ENCODE results near the gene AKR1B1.

AKR1B1 gene

DNA sequence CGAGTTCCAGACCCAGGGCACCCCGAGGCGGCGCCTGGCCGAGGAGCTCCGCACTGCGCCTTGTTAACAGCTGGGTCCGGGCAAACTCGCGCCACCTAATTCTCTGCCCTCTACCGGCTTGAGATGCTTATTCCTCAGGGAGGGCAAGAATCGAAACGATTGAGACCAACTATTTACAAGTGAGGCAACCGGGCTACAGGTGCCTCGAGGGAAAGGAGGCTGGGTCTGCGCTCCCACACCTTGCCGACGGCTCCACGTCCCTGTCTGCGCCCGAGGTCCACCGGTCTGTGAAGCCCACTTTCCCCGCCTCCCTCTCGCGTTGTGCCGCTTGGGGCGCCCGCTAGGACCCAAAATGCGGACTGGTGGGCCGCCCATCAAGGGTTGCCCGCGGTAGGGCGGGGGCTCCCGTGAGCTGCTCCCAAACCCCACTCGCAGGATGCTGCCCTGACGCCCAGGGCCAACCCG, 527 bp downstream of the AKR1B1 start:
- peaks cover 49% of the 10 kb centered on the region for H3K4me1 Mint-ChIP-seq

DNA sequence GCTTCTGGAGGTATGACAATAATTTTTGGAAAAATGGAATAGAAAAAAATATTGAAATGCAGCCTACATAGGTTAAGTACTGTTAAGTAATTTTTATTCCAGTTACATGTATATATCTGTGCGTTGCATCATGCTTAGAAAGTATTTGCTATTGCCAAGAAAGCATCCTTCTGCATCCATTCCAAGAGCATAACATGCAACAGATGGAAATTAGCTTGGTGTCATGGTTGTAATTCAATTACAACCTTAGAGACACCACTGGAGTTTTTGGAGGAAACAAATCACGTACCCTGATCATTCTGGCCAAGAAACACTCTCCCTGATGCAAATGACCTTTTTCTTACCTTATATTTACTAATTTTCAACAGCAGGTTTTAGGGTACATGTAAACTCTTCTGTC, 1.7 kb downstream of the AKR1B1 start:
- H3K4me3 Mint-ChIP-seq, result peak overlapping the region; percentile 88
- no peaks in the 10 kb centered on the region for H3K9me3 Mint-ChIP-seq
- H3K27ac Mint-ChIP-seq, result no peak overlapping the region
- peaks cover 57% of the 10 kb centered on the region for H3K4me1 Mint-ChIP-seq
- peaks cover 16% of the 10 kb centered on the region for H3K36me3 Mint-ChIP-seq
- no peaks in the 10 kb centered on the region for H3K27me3 Mint-ChIP-seq
- ATAC-seq, result no peak

More for the DNA sequence above, 527 bp downstream of the AKR1B1 start:
- H3K36me3 Mint-ChIP-seq, result peaks cover 12% of the 10 kb centered on the region
- H3K27ac Mint-ChIP-seq, result peak overlapping the region; percentile 86
- no peaks in the 10 kb centered on the region for H3K9me3 Mint-ChIP-seq
- ATAC-seq, result peak; percentile 81
- no peaks in the 10 kb centered on the region for H3K27me3 Mint-ChIP-seq
- peak overlapping the region; percentile 88 for H3K4me3 Mint-ChIP-seq

DNA sequence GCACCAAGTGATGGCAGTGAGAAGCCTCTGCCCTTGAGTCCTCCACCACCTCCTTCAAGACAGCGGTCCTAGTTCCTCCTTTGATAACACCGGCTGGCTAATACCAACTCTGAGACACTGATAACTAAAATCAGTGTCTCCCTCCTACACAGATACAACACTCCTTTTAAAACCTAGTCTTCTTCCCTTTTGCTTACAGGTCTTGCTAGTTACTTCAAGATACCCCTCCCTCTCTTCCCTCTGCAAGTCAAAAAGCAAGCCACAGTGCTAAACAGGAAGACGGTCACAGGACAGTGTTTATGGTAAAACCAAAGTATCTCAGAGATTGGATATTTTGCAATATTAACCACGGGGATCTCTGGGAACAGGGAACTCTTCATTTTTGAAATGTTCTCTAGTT, 4.6 kb downstream of the AKR1B1 start:
- Mint-ChIP-seq H3K9me3 (no peaks in the 10 kb centered on the region), H3K36me3 (peaks cover 42% of the 10 kb centered on the region), H3K27ac (peak overlapping the region; percentile 38), H3K27me3 (no peaks in the 10 kb centered on the region), H3K4me1 (peaks cover 49% of the 10 kb centered on the region), H3K4me3 (no peak overlapping the region)
- ATAC-seq, result no peak

DNA sequence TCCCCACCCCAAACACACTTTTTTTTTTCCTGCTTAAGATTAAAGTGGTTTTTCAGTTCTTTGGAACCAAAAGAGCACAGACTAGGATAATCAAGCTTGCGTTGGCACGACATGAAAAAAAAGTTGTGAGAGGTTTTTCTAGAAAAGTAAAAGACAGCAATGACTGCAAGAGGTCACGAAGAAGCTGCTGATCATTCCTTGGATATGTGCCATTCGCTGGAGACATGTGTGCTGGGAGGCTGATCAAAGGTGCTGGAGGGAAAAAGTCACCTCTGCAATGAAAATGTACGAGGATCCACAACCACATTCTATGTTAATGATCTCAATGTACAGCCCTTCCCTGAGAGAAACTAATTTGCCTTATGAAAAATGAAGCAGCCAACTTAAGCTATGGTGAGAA, 5.4 kb downstream of the AKR1B1 start:
- H3K27me3 Mint-ChIP-seq, result no peaks in the 10 kb centered on the region
- H3K9me3 Mint-ChIP-seq, result no peaks in the 10 kb centered on the region
- H3K36me3 Mint-ChIP-seq, result peaks cover 50% of the 10 kb centered on the region
- H3K27ac Mint-ChIP-seq, result no peak overlapping the region
- ATAC-seq, result no peak
- H3K4me3 Mint-ChIP-seq, result no peak overlapping the region
- H3K4me1 Mint-ChIP-seq, result peaks cover 49% of the 10 kb centered on the region

DNA sequence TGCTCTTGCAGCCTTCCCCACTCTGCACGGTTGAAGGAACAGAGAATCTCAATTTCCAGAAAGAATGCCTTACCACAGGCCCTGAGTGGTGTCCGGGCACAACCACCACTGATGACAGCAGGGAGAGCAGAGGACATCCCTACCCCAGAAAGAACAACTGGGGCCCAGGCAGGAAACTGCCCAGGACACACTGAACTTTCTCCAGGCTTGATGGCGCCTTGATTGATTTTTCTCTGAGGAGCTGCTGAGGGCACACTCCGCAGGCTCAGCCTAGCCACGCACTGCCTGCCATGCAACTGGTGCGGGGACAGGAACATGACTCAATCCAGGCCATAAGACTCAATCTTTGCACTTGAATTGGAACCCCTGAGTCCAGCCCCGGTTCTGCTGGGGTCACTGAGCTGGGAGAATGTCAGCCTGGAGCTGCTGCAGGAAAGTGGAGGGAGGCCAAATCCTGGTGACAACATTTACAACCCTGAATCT, 5.9 kb downstream of the AKR1B1 start:
- no peak for ATAC-seq
- H3K4me1 Mint-ChIP-seq, result peaks cover 44% of the 10 kb centered on the region
- no peak overlapping the region for H3K27ac Mint-ChIP-seq
- no peak overlapping the region for H3K4me3 Mint-ChIP-seq
- no peaks in the 10 kb centered on the region for H3K27me3 Mint-ChIP-seq
- H3K9me3 Mint-ChIP-seq, result no peaks in the 10 kb centered on the region
- H3K36me3 Mint-ChIP-seq, result peaks cover 55% of the 10 kb centered on the region

DNA sequence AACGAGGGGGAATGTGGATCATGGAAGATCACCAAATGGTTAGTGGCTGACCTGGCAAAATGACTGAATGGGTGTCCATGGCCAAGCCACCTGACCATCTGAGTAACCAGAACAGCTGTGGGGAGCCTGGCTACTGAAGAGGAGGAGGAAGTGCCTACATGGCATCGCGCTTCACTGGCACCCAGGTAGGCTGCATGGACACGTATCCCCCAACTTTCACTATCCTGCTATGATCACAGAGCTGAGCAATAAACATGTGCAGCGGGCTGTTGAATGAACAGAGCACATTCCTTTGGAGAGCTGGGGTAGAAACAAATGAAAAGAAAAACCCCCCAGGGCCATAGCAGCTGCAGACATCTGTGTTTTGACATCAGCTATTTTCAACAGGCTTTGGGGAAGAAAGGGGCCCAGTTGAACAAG, 6.5 kb downstream of the AKR1B1 start:
- no peak overlapping the region for H3K4me3 Mint-ChIP-seq
- H3K9me3 Mint-ChIP-seq, result no peaks in the 10 kb centered on the region
- H3K4me1 Mint-ChIP-seq, result peaks cover 38% of the 10 kb centered on the region
- H3K27ac Mint-ChIP-seq, result no peak overlapping the region
- H3K27me3 Mint-ChIP-seq, result no peaks in the 10 kb centered on the region
- peaks cover 61% of the 10 kb centered on the region for H3K36me3 Mint-ChIP-seq
- ATAC-seq, result no peak

DNA sequence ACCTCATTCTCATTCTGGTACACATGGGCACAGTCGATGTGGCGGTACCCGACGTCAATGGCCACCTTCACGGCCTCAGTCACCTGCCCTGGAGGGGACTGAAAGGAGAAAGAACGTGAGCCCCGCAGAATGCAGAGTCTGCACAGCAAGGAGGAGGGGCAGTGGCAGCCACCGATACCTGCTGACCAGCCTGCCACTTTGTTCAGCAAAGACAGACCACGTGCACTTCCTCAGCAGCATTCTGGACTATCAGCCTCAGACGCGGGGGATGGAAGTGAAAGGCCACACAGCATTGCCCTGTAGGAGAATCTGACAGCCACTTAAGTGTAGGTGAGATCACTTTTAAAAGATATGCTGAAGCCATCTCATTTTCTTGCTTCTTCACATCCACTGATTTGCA, 7.2 kb downstream of the AKR1B1 start:
- no peak overlapping the region for H3K27ac Mint-ChIP-seq
- peaks cover 36% of the 10 kb centered on the region for H3K4me1 Mint-ChIP-seq

DNA sequence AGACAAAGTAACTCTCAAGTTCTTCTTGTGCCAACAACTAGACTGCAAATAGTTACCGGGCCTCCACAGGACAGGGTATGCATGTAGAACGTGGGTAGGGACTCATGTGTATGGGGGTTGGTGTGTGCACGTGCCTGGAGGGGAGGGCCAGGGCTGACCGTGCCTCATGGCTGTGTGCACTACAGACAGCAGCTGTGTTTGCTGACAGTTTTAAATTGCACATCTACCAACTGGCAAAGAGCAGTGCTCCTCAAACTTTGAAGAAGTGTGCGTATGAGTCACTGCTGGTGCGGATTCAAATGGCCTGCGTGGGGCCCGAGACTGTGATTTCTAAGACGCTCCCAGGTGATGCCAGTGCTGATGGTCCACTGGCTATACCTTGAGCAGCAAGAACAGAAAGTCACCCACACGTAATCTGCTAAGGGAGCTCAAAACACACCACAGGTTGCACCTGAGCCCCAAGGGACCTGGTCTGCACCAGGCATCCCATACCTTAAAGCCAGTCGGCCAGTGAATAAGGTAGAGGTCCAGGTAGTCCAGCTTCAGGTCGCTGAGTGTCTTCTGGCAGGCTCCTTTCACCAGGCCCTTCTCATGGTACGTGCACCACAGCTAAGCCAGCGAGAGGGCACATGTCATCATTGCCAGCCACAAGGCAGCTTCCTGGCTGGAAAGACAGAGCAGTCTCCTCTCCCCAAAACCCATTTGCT, 8.5 kb downstream of the AKR1B1 start:
- ATAC-seq, result no peak
- Mint-ChIP-seq H3K27me3 (no peaks in the 10 kb centered on the region), H3K4me3 (no peak overlapping the region), H3K9me3 (no peaks in the 10 kb centered on the region), H3K27ac (no peak overlapping the region), H3K4me1 (peaks cover 32% of the 10 kb centered on the region), H3K36me3 (peaks cover 67% of the 10 kb centered on the region)

More for the DNA sequence above, 7.2 kb downstream of the AKR1B1 start:
- H3K27me3 Mint-ChIP-seq, result no peaks in the 10 kb centered on the region
- no peaks in the 10 kb centered on the region for H3K9me3 Mint-ChIP-seq
- ATAC-seq, result no peak
- H3K36me3 Mint-ChIP-seq, result peaks cover 68% of the 10 kb centered on the region
- H3K4me3 Mint-ChIP-seq, result no peak overlapping the region

DNA sequence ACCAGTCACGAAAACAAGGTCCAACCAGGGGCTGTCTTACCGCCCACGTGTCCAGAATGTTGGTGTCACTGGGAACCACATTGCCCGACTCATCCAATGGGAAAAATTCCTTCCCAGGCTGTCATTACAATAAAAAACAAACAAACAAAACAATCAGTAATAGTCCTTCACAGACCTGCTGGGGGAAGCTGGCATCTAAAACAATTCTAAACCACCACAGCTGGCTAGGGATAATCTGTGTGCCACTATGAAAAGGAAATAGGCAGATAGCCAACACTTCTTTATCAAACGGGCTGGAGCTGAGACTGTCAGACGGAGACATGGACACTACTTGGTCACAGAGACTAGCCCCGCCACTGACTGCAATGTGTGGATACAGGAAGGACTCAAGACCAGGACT, 9.2 kb downstream of the AKR1B1 start:
- H3K36me3 Mint-ChIP-seq, result peaks cover 69% of the 10 kb centered on the region
- no peak for ATAC-seq

DNA sequence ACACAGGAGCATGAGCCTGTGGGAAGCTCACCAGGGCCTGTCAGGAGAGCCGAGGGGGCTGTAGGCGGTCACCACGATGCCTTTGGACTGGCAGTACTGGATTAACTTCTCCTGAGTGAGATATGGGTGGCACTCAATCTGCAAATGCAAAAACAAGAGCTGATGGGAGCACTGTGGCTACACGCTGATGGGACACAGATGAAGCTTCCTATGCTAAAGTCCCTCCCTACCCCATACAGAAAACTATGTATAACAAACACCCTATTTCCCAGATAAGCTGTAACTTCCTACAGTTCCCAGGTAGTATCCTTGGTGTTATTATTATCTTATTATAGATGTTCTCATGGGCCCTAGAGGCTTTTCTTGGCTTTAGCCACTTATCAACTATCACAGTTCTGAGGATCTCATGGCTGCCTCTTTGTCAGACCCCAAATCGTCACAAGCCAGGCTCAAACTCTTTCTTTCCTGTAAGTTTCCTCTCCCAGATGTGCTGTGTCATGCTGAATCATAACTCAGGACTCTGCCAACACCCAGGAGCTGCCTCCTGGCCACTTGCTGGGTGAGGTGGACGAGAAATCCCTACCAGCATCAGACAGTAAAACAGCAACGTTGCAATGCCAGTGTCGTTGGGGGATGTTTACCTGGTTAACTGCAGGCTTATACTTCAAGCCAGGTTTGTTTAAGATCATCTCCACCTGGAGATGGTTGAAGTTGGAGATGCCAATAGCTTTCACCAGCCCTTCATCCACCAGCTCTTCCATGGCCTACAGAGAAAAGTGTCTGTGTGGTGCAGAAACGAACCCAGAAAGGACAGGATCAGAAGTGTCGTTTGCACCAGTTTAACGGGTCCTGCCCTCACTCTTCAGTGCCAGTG, 10.3 kb downstream of the AKR1B1 start:
- Mint-ChIP-seq H3K27me3 (no peaks in the 10 kb centered on the region), H3K4me3 (no peak overlapping the region), H3K9me3 (no peaks in the 10 kb centered on the region), H3K4me1 (peaks cover 13% of the 10 kb centered on the region), H3K27ac (no peak overlapping the region), H3K36me3 (peaks cover 79% of the 10 kb centered on the region)
- no peak for ATAC-seq

More for the DNA sequence above, 9.2 kb downstream of the AKR1B1 start:
- H3K9me3 Mint-ChIP-seq, result no peaks in the 10 kb centered on the region
- no peak overlapping the region for H3K27ac Mint-ChIP-seq
- no peak overlapping the region for H3K4me3 Mint-ChIP-seq
- peaks cover 24% of the 10 kb centered on the region for H3K4me1 Mint-ChIP-seq
- no peaks in the 10 kb centered on the region for H3K27me3 Mint-ChIP-seq

DNA sequence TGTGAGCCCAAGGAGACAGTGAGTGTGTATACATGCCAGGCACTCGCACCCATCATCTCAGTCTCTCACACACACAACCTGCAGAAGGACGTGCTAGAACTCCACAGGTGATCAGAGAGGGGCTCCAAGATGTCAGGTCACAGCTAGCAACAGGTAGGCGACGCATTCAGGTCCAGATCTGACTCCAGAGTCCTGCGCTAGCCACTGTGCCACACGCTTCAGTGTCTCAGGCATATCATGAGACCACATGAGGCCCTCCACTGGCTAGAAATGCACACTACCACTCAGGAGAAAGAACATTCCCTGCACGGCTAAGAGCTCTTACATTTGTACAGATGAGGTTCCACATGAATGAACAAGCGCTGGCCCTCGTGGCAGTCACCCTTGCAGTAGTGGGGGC, 11.5 kb downstream of the AKR1B1 start:
- H3K9me3 Mint-ChIP-seq, result no peaks in the 10 kb centered on the region
- H3K36me3 Mint-ChIP-seq, result peaks cover 89% of the 10 kb centered on the region
- H3K4me3 Mint-ChIP-seq, result no peak overlapping the region
- ATAC-seq, result no peak
- peaks cover 4% of the 10 kb centered on the region for H3K4me1 Mint-ChIP-seq
- H3K27ac Mint-ChIP-seq, result no peak overlapping the region
- no peaks in the 10 kb centered on the region for H3K27me3 Mint-ChIP-seq

DNA sequence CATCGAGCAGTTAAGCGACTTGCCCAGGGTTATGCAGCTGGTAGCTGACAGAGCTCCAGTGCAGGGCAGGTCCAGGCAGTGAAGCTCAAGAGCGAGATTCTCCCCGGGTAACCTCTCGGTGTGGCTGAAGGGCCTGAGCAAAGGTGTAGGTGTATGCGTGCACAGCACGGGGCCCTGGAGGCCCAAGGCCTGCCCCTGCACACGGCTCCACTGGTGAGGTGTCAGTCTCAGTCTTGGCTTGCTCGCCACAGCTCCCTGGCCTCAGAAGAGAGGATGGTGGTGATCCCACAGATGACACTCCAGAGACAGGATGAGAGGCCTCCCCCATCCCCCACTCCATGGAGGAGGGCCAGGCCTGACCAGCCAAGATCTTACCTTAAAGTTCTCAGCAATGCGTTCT, 12.0 kb downstream of the AKR1B1 start:
- no peaks in the 10 kb centered on the region for H3K27me3 Mint-ChIP-seq
- H3K36me3 Mint-ChIP-seq, result peaks cover 89% of the 10 kb centered on the region
- H3K4me1 Mint-ChIP-seq, result no peaks in the 10 kb centered on the region
- no peak overlapping the region for H3K27ac Mint-ChIP-seq
- no peaks in the 10 kb centered on the region for H3K9me3 Mint-ChIP-seq
- ATAC-seq, result no peak
- no peak overlapping the region for H3K4me3 Mint-ChIP-seq

DNA sequence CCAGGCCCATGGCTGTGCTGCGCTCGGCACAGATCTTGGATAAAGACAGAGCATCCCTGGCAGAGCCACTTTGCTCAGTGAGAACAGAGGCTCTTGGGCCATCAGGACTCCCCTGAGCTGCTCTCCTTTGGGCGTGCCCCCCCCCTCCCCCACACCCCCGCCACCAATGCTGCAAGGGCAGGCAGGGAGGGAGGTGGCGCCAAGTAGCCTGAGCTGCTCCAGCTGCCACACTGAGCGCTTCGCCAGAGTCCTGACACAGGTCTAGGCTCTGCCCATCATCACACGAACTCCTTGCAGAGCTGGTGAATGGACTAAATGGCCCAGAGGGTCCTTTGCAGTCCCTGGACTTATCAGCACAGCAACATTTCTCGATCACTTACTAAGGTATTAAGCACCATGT, 12.5 kb downstream of the AKR1B1 start:
- Mint-ChIP-seq H3K4me1 (no peaks in the 10 kb centered on the region), H3K27me3 (no peaks in the 10 kb centered on the region)
- ATAC-seq, result no peak

DNA sequence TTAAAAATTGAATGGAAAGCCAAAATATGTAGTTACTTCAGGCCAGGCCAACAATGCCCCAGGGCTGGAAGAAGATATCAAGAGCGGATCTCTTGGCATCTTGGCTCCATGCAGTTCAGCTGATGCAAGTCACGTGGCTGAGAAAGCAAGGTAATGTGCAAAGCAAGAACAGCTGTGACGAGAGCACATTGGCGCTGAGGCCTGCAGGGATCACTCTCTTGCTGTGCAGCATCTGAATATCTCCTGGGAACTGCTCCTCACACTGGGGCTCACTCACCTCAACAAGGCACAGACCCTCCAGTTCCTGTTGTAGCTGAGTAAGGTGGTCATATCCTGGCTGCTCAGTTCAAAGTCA, 14.0 kb downstream of the AKR1B1 start:
- no peaks in the 10 kb centered on the region for H3K9me3 Mint-ChIP-seq
- H3K4me1 Mint-ChIP-seq, result no peaks in the 10 kb centered on the region
- no peak overlapping the region for H3K4me3 Mint-ChIP-seq
- no peak overlapping the region for H3K27ac Mint-ChIP-seq
- no peak for ATAC-seq
- peaks cover 93% of the 10 kb centered on the region for H3K36me3 Mint-ChIP-seq
- no peaks in the 10 kb centered on the region for H3K27me3 Mint-ChIP-seq

More for the DNA sequence above, 12.5 kb downstream of the AKR1B1 start:
- peaks cover 89% of the 10 kb centered on the region for H3K36me3 Mint-ChIP-seq
- no peak overlapping the region for H3K27ac Mint-ChIP-seq
- H3K9me3 Mint-ChIP-seq, result no peaks in the 10 kb centered on the region
- H3K4me3 Mint-ChIP-seq, result no peak overlapping the region

DNA sequence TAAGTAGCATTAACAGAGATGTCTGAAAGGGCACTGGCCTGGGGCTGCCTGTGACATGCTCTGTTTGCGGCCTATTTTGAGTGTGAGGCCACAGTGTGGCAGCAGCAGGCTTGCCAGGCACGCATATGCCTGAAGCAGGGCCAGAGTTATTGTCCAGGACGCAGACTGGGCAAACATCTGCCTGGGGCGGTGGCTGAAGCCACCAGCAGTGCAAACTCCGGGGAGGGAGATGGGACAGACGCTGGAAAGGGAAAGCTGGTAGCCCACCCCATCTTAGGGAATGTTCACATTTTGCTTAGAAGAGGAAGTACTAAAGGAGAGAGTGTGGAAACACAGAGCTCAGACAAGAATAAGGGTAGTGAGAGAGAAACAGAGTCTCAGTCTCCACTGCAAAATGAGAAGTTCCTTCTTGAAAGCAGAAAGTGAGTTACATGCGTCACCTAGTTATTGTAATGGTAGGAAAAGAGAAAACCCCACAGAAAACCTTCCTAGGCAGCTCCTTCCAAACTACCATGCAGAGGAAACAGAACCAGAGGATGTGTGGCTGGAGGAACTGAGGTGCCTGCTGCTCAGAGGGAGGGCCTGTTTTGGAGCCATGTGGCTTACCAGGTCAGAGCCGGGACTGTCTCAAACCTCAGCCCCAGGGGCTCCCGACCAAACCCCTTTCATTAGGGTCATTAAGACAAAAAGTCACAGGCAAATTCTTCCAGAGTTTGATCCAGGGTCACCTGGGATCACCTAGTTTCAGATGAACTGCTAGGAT, 14.5 kb downstream of the AKR1B1 start:
- Mint-ChIP-seq H3K4me1 (no peaks in the 10 kb centered on the region), H3K27ac (no peak overlapping the region), H3K27me3 (no peaks in the 10 kb centered on the region), H3K36me3 (peaks cover 93% of the 10 kb centered on the region), H3K9me3 (no peaks in the 10 kb centered on the region), H3K4me3 (no peak overlapping the region)
- ATAC-seq, result no peak

Data from stimulated activated memory B cell treated with anti-CD40 and anti-IgM and Interleukin-4, amounts not matched to agents 10 μg/mL and 1 μg/mL and 100 μg/mL, for 72 hours (primary cell).